ENCODE measurements around the gene LIM2.
A peak's percentile ranks its signal among the peaks of the same experiment; 100 is the strongest.

Gene LIM2

DNA sequence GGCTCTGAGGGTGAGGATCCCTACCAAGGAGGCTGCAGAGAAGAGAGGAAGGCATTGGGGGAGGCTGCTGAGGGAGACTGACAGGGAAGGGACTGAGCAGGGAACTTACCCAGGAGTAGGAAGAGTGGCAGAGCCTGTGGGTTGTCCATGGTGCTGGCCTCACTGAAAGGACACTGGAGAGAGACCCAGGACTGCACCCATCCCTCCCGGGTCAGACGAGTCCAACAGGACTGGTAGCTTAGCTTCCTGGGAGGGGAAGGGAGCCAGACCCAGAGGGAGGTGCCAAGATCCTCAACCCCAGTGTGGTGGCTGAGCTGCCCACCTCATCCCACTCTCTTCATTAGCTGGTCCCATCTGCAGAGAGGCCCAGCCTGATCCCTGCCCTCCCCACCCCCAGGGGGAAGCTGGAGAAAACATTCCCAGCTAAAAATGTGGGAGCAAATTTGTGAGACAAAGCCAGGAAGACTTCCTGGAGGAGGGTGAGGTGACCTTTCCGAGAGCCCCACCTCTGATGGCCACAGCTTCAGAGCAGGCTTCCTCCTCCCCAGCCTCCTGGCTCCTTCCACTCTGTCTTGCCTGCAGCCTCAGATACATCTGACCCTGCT is 45.7 kb downstream of the LIM2 start, which contains the start of gene VSIG10L:
Gene VSIG10L, minus strand, starts transcription at position 164 of the 605 bp plus-strand sequence. Its CDS starts 15 bp downstream, at position 149.
- H3K9ac ChIP-seq = no peak within 1 kb of the TSS
- H3K4me1 ChIP-seq = peaks cover 37% of the 10 kb centered on the region
- no peaks in the 10 kb centered on the region for H4K20me1 ChIP-seq
- no peak within 1 kb of the TSS for H3K27ac ChIP-seq
- no peak for TF ChIP-seq Cebpa-rat (IDR thresholded peaks at IDR 0.05)
- H3K36me3 ChIP-seq = peaks cover 26% of the 10 kb centered on the region
- no peak within 1 kb of the TSS for H3K4me3 ChIP-seq
- no peaks in the 10 kb centered on the region for H3K9me3 ChIP-seq
- peaks cover 13% of the 10 kb centered on the region for H3K27me3 ChIP-seq
- H3K4me2 ChIP-seq = peak within 1 kb of the TSS; percentile 98

DNA sequence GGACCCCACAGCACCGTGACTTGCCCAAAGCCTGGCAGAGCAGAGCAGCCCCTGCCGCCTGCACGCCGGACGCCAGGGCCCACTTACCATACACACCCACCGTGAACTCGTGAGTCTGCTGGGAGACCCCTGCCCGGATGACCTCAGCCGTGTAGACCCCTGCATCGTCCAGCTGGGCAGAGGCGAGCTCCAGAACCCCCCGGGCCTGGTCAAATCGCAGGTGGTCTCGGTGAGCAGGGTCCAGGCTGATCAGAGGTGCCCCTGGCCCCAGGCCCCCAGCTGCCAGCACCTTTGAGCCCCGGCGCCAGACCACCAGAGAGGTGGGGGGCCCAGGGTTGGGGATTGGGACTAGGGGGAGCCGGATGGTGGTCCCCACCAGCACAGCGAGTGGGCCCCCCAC is 46.7 kb downstream of the LIM2 start:
- H3K27ac ChIP-seq = no peak overlapping the region
- no peaks in the 10 kb centered on the region for H4K20me1 ChIP-seq
- no peaks in the 10 kb centered on the region for H3K9me3 ChIP-seq
- peak overlapping the region; percentile 98 for H3K4me2 ChIP-seq
- TF ChIP-seq Cebpa-rat (IDR thresholded peaks at IDR 0.05) = no peak
- 0 out of 2 replicates have a peak overlapping the region, but pooled peaks have one; percentile 71 for H3K4me3 ChIP-seq
- H3K4me1 ChIP-seq = peaks cover 37% of the 10 kb centered on the region
- peaks cover 15% of the 10 kb centered on the region for H3K36me3 ChIP-seq
- H3K9ac ChIP-seq = no peak overlapping the region
- H3K27me3 ChIP-seq = peaks cover 13% of the 10 kb centered on the region

DNA sequence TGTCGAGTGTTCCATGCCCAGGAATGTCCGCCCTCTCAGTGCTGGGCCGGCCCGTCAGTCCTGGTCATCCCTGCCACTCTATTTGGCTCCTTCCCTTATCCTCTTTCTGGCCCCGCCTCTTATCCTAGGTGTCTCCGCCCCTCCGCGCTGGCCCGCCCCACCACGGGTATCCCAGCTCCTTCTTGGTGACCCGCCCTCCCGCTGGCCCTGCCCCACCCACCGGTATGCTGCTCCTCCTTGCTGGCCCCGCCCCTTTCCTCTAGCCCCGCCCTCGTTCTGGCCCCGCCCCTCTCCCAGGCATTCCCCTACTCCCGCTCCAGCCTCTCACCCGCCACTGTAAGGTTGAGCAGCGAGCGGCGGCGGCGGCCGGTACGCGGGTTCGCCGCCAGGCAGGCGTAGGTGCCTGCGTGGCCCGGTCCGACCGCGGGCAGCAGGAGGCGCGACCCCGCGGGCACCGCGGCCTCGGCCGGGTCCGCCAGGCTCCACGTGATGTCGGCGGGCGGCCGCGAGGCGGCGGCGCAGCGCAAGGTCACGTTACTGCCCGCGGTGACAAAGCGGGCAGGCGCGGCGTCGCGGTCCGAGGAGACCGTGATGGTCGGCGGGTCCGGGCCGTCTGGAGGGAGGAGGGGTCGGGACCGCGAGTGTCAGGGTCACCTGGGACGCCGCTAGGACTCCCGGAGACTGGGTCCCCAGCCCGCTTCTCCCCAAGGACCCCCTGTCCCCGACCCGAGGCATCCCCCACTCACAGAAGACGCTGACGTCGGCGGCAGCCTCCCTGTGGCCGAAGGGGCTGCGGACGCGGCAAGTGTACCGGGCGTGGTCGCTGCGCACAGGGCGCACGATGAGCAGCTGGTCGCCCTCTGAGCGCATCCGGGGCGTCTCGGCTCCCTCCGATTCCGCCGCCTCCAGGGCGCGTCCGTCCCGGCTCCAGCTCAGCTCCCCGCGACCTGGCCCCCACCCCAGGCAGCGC is 47.8 kb downstream of the LIM2 start:
- Histone ChIP-seq H3K27me3 (peaks cover 13% of the 10 kb centered on the region), H3K4me2 (peak overlapping the region; percentile 98), H4K20me1 (no peaks in the 10 kb centered on the region), H3K4me3 (peak overlapping the region; percentile 71), H3K27ac (peak overlapping the region; percentile 68), H3K9ac (peak overlapping the region; percentile 70), H3K36me3 (peaks cover 5% of the 10 kb centered on the region), H3K4me1 (peaks cover 36% of the 10 kb centered on the region), H3K9me3 (no peaks in the 10 kb centered on the region)
- no peak for TF ChIP-seq Cebpa-rat (IDR thresholded peaks at IDR 0.05)

DNA sequence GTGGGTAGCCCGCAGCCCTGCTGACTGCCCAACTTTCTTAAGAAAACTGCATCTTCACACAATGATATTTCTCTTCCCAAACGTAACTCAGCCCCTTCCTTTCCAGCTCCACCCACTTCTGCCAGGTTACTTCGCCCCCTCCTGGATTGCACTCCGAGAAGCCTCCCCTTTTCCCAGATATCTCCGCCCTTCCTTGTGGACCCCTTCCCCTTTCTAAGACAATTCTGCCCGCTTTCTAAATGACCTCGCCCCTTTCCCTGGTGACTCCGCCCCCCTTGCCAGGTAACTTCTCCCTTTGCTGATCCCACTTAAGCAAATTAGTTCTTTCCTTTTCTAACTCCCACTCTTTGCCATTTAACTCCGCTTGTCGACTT is 48.5 kb downstream of the LIM2 start:
- Histone ChIP-seq H3K4me3 (peak overlapping the region; percentile 71), H3K4me1 (peaks cover 30% of the 10 kb centered on the region), H4K20me1 (no peaks in the 10 kb centered on the region), H3K9ac (peak overlapping the region; percentile 65), H3K36me3 (no peaks in the 10 kb centered on the region), H3K27me3 (peaks cover 13% of the 10 kb centered on the region), H3K4me2 (peak overlapping the region; percentile 98), H3K27ac (no peak overlapping the region; the same call in 1 of the 2 replicates), H3K9me3 (no peaks in the 10 kb centered on the region)
- TF ChIP-seq Cebpa-rat (IDR thresholded peaks at IDR 0.05) = no peak

DNA sequence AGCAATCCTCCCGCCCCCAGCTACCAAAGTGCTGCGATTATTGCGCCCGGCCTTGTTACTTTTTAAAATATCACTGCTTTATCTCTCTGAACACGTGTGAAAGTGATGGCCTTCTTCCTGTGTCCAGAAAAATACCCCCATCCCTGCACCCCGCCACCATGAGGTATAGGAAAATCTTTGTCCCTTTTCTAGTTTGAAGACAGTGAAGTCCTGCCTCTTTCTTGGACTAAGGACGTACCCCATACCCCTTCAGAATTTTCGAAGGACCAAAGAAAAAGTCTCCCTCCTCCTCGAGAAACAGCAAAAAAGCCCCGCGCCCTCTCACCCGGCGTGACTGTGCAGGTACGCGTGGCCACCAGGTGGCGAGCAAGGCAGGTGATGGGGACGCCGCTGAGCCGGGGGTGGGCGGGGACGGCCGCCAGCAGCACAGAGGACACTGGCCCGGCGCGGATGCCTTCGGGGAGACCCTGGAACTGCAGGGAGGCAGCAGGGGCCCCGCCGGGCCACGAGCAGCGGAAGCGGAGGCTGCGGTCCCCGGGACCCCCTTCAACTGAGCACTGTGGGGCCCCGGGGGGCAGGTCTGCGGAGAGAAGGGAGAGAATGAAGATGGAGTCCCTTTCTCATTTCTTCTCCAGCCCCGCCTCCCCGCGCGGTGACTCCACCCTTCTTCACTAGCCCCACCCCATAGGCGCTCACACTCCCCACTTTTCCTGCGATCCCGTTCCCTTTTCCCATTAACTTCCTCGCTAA is 49.0 kb downstream of the LIM2 start:
- Histone ChIP-seq H3K4me3 (peak overlapping the region; percentile 71), H3K9ac (peak overlapping the region; percentile 65), H3K4me2 (peak overlapping the region; percentile 98), H3K27ac (peak overlapping the region; percentile 36), H3K27me3 (peaks cover 13% of the 10 kb centered on the region), H3K36me3 (no peaks in the 10 kb centered on the region), H3K9me3 (no peaks in the 10 kb centered on the region), H3K4me1 (peaks cover 24% of the 10 kb centered on the region), H4K20me1 (no peaks in the 10 kb centered on the region)
- no peak for TF ChIP-seq Cebpa-rat (IDR thresholded peaks at IDR 0.05)

DNA sequence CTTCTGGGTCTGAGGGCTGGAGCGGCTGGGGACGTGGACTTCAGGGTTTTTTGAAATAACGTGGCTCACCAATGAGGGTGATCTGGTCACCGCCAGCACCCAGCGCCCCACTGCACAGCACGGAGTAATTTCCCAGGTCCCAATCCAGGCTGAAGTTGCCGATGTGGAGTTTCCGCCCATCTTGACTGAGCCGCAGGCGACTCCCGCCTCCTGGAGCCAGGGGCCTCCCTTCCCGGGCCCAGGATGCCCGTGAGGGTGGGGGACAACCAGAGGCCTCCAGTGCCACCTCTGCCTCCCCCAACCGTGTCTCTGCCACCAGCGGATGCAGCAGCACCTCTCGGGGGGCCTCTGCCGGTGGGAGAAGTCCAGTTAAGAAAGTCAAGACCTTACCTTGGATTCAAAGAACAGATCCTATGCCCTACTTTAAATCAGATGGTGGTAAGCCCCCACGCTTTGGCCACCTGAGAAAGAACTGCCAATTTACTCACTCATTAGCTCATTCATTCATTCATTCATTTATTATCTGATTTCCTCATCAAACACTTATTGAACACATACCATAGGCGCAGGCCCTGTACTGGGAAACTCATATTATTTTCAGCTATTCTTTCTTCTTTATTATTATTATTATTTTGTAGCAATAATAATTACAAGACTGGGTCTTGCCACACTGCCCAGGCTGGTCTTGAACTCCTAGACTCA is 49.8 kb downstream of the LIM2 start:
- Histone ChIP-seq H3K27me3 (peaks cover 13% of the 10 kb centered on the region), H3K36me3 (no peaks in the 10 kb centered on the region), H3K4me1 (peaks cover 22% of the 10 kb centered on the region), H3K9me3 (no peaks in the 10 kb centered on the region), H3K4me2 (peak overlapping the region; percentile 98), H4K20me1 (no peaks in the 10 kb centered on the region), H3K4me3 (peak overlapping the region; percentile 71), H3K27ac (peak overlapping the region; percentile 36), H3K9ac (peak overlapping the region; percentile 65)
- TF ChIP-seq Cebpa-rat (IDR thresholded peaks at IDR 0.05) = no peak

DNA sequence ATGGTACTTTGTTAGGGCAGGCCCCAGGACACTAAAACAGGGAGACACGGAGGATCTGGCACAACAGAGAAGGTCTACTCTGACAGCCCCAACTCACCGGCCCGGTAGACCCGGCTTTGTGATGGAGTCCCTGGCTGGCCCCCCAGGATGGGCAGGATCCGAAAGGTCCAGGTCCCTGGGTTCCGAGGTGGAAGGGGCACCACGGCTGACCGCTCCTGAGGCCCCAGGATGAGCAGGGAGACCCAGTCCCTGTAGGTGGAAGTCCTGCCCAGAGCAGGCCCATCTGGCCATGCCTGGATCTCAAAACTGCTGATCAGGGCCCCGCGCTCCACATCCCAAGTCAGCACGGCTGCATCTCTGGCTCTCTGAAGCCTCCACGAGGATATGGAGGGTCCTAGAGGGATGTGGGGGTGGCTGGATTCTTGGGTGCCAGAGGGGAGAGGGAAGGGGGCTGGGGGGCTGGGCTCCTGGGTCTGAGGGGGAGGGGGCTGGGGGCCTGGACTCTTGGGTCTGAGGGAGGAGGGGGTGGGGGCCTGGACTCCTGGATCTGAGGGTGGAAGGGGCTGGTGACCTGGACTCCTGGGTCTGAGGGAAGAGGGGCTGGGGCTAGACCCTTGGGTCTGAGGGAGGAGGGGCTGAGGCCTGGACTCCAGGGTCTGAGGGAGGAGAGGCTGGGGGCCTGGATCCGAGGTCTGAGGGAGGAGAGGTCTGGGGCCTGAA is 50.5 kb downstream of the LIM2 start:
- no peaks in the 10 kb centered on the region for H3K36me3 ChIP-seq
- no peak overlapping the region for H3K9ac ChIP-seq
- TF ChIP-seq Cebpa-rat (IDR thresholded peaks at IDR 0.05) = no peak
- H3K9me3 ChIP-seq = no peaks in the 10 kb centered on the region
- H3K4me1 ChIP-seq = peaks cover 15% of the 10 kb centered on the region
- no peak overlapping the region for H3K4me2 ChIP-seq
- H3K4me3 ChIP-seq = no peak overlapping the region
- peaks cover 13% of the 10 kb centered on the region for H3K27me3 ChIP-seq
- no peak overlapping the region for H3K27ac ChIP-seq
- H4K20me1 ChIP-seq = no peaks in the 10 kb centered on the region

DNA sequence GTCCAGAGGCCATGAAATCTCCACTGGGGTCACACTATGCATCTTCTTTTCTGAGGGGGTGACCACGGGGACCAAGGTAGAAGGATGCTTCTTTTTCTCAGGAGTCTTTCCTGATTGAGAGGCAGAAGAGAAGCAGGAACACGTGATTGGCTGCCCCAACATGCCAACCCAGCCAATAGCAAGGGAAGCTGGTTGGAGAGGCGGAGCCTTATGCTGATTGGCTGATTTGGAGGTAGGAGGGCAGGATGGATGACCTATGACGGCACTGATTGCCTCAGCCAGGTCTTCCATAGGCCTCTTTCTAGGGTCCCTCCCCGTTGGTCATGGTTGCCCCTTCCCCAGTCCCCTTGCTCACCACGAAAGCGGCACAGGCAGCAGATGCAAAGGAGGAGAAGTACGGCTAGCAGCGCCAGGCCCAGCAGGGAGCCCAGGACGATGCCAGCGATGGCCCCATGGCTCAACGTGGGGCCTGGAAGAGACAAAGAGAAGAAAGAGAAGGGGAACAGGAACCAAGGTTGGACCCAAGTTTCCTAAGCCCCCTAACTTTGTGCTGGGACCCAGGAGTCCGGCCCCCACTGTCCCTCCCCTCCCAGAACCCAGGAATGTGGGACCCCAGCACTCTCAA is 53.8 kb downstream of the LIM2 start:
- Histone ChIP-seq H3K9me3 (peaks cover 17% of the 10 kb centered on the region), H3K36me3 (peaks cover 11% of the 10 kb centered on the region), H3K4me1 (peaks cover 8% of the 10 kb centered on the region), H3K4me2 (no peak overlapping the region), H3K27ac (no peak overlapping the region), H3K4me3 (no peak overlapping the region), H3K9ac (no peak overlapping the region), H3K27me3 (0 out of 2 replicates have a peak, but pooled peaks cover 4% of the 10 kb centered on the region), H4K20me1 (no peaks in the 10 kb centered on the region)
- no peak for TF ChIP-seq Cebpa-rat (IDR thresholded peaks at IDR 0.05)

Data from BLaER1 (cell line).